ENCODE data around the gene ANXA3.
"Not testable (repeated sequence)": the region's sequence is repeated elsewhere in the genome, so short reads cannot be mapped to it uniquely, and the experiment has no call there.

The ANXA3 gene

DNA sequence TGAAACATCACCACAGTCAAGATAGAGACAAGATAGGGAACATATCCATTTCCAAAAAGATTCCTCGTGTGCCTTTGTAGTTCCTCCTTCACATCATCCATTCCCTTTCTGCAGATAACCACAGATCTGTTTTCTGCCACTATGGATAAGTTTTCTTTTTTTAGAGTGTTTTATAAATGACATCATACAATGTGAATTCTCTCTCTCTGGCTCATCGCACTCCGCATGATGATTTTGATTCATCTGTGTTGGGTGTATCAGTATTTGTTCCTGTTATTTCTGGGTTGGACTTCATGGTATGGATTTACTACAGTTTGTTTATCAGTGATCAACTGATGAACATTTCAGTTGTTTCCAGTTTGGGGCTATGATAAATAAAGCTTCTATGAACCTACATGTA lies 23.2 kb upstream of the ANXA3 start:
- no peak overlapping the region for H3K4me3 Mint-ChIP-seq
- no peak overlapping the region for H3K27ac Mint-ChIP-seq
- H3K27me3 Mint-ChIP-seq: no peaks in the 10 kb centered on the region
- no peaks in the 10 kb centered on the region for H3K36me3 Mint-ChIP-seq
- no peaks in the 10 kb centered on the region for H3K4me1 Mint-ChIP-seq (ENCODE audit: low read depth)
- no peaks in the 10 kb centered on the region for H3K9me3 Mint-ChIP-seq (ENCODE audit: low read depth)

- no peaks in the 10 kb centered on the region for H3K4me1 Mint-ChIP-seq (ENCODE audit: low read depth)
- H3K27me3 Mint-ChIP-seq: no peaks in the 10 kb centered on the region
- no peaks in the 10 kb centered on the region for H3K36me3 Mint-ChIP-seq
- H3K27ac Mint-ChIP-seq: no peak overlapping the region
- H3K4me3 Mint-ChIP-seq: no peak overlapping the region
- no peaks in the 10 kb centered on the region for H3K9me3 Mint-ChIP-seq (ENCODE audit: low read depth)
Measured at GRCh38 chr4:78529569-78530209, 21.9 kb upstream of the ANXA3 start.

DNA sequence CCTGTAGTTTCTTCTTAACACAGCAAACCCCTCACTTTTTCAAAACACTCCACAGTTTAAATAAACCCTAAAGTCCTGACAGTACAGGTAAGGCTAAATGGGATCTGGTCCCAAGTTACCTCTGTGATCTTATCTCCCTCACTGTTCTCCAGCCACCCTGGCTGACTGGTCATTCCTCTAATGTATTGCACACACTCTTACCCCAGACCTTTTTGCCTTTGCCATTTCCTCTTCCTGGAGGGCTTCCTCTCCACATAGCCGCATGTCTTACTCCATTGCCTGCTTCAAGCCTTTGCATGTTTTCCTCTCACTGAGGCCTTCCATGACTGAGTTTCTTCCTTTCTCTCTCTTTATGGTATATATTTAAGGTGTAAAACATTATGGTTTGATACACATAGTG lies 19.5 kb upstream of the ANXA3 start:
- Mint-ChIP-seq H3K9me3 (ENCODE audit: low read depth) (no peaks in the 10 kb centered on the region), H3K27ac (no peak overlapping the region), H3K36me3 (no peaks in the 10 kb centered on the region), H3K4me1 (ENCODE audit: low read depth) (no peaks in the 10 kb centered on the region), H3K27me3 (no peaks in the 10 kb centered on the region), H3K4me3 (no peak overlapping the region)

DNA sequence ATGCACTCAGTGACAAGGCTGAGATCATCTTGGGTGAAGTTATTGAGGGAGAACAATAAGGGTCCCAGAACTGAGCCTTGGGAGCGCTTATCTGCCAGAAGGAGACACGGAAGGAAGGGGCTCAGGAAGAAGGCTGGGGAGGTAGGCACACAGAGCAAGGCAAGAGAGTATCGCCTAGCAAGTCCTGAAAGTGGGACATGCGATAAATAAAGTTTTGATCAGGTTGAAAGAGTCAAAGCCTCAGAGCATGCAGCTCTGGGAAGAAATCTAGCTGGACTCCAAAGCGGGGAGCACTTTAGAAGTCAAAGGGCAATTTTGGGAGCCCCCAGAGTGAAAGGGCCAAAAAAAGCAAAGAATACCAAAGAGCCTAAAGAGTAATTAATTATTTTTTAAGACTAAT lies 17.7 kb upstream of the ANXA3 start:
- Mint-ChIP-seq H3K4me1 (ENCODE audit: low read depth) (no peaks in the 10 kb centered on the region), H3K27ac (no peak overlapping the region), H3K36me3 (no peaks in the 10 kb centered on the region), H3K4me3 (no peak overlapping the region), H3K9me3 (ENCODE audit: low read depth) (no peaks in the 10 kb centered on the region), H3K27me3 (peaks cover 1% of the 10 kb centered on the region)

GRCh38 chr4:78534286-78534955 lies 17.1 kb upstream of the ANXA3 start:
- peaks cover 1% of the 10 kb centered on the region for H3K27me3 Mint-ChIP-seq
- no peaks in the 10 kb centered on the region for H3K9me3 Mint-ChIP-seq (ENCODE audit: low read depth)
- H3K27ac Mint-ChIP-seq: no peak overlapping the region
- no peaks in the 10 kb centered on the region for H3K4me1 Mint-ChIP-seq (ENCODE audit: low read depth)
- H3K36me3 Mint-ChIP-seq: no peaks in the 10 kb centered on the region
- H3K4me3 Mint-ChIP-seq: no peak overlapping the region

DNA sequence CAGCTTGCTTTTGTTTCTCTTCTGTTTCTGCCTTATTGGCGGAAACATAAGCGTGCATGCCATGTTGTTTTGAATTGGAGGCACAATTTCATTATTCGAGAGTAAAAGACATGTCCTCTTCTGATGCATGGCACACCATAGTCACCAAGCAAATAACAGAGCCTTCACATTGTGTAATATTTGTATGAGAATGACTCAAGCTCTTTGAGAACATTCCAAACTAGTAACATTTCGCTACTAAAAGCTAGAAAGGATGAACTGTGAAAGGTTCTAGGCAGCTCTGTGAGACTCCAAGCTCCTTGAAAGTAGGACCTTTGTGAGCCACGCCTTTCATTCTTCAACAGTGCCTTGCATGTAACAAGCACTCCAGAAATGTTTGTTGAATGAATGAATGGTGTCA lies 9.2 kb upstream of the ANXA3 start:
- Mint-ChIP-seq H3K4me3 (no peak overlapping the region), H3K27me3 (peaks cover 5% of the 10 kb centered on the region), H3K4me1 (ENCODE audit: low read depth) (no peaks in the 10 kb centered on the region), H3K36me3 (no peaks in the 10 kb centered on the region), H3K9me3 (ENCODE audit: low read depth) (no peaks in the 10 kb centered on the region), H3K27ac (no peak overlapping the region)

DNA sequence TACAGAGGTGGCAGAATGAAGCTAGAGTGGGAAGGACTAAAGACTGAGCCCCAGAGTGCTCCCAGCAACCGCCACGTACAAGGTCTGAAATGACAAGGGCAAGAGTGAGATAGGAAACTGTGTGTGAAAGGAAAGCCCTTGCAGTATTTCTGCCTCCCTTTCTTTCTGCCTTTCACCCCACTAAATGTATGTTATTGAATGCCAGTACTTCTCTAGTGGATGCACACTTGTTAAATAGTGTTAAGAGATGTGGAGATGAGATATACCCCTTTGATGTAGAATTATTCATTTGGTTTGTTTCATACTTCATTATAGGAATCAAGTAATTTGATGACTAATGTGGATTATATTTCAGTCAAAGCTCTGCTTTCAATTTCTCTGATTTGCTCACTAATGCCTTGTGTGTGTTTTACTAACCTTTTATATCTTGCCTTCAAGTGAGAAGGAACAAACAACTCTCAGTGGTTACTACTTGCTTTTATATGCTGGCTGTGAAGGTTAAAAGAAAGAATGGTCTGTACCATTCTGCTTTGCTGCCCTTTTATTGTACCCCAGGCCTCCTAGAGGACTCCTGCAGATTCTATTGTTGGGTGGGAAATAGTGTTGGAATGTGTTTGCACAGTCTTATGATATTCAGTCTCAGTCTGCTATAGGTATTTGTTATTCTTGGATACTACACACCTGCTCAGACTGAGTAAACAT lies 8.0 kb upstream of the ANXA3 start:
- peaks cover 4% of the 10 kb centered on the region for H3K27me3 Mint-ChIP-seq
- H3K36me3 Mint-ChIP-seq: no peaks in the 10 kb centered on the region
- no peak overlapping the region for H3K4me3 Mint-ChIP-seq
- no peaks in the 10 kb centered on the region for H3K9me3 Mint-ChIP-seq (ENCODE audit: low read depth)
- H3K4me1 Mint-ChIP-seq (ENCODE audit: low read depth): no peaks in the 10 kb centered on the region
- no peak overlapping the region for H3K27ac Mint-ChIP-seq

DNA sequence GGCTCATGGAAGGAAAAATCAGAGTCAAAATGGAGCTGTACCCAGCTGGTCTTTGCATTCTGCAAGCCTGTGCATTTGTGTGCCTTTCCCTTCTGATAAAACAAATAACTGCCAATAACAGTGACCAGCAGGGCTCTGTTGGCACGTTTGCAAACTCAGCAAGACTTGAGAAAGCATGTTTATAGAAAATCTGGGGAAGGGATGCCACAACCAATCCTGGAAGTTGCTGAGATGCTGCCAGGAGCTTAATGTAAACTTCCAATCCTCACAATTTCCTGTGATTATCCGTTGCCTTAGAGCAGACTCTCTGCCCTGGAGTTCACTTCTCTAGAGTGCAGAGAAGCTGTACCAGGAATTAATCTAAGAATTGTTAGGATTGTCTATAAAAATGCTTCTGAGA lies 6.9 kb upstream of the ANXA3 start:
- no peaks in the 10 kb centered on the region for H3K9me3 Mint-ChIP-seq (ENCODE audit: low read depth)
- H3K4me1 Mint-ChIP-seq (ENCODE audit: low read depth): no peaks in the 10 kb centered on the region
- H3K36me3 Mint-ChIP-seq: no peaks in the 10 kb centered on the region
- no peak overlapping the region for H3K27ac Mint-ChIP-seq
- H3K4me3 Mint-ChIP-seq: no peak overlapping the region
- peaks cover 5% of the 10 kb centered on the region for H3K27me3 Mint-ChIP-seq

DNA sequence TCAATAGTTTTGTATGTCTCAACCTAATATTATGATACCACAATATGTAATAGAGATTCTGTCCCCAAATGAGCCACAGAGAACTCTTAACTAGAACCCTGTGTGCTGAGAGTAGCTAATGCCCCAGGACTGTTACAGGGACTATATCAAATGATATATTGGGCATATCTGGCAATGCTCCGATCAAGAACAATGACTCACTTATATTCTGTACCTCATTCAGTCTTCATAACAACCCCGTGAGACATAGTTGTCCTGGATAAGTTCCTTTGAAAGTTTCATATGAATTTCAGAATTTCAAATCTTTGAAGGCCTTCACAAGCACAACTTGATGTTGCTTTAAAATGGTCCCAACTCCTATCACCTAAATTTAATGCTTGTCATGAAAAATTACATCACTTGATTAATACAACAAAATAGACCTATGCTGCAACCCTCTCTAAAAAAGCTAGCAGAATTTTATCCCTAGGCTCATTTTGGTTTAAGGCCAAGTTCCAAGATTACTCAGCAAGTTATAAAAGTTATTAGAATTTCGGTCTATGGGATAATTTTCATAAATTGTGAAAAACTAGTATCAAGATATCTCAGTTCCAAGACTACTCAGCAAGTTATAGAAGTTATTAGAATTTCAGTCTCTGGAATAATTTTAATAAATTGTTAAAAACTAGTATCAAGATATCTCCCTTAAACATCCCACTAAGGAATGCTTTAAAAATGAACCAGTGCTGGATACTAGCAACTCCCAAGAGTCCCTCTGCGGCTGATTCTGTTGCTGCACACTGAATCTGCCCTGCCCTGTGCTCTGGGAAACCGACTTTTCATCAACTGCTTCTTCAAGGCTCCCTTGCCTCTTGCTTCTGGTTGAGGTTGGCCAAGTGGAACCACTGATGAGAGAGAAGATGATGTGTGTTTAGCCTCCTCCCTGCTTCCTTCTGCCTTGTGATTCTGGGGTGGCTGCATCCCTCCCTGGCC lies 6.0 kb upstream of the ANXA3 start:
- H3K36me3 Mint-ChIP-seq: no peaks in the 10 kb centered on the region
- no peak overlapping the region for H3K4me3 Mint-ChIP-seq
- H3K27me3 Mint-ChIP-seq: peaks cover 11% of the 10 kb centered on the region
- H3K9me3 Mint-ChIP-seq (ENCODE audit: low read depth): no peaks in the 10 kb centered on the region
- no peak overlapping the region for H3K27ac Mint-ChIP-seq
- no peaks in the 10 kb centered on the region for H3K4me1 Mint-ChIP-seq (ENCODE audit: low read depth)

GRCh38 chr4:78547899-78548298 lies 3.7 kb upstream of the ANXA3 start:
- not testable (repeated sequence) for H3K4me3 Mint-ChIP-seq; H3K36me3 Mint-ChIP-seq; H3K9me3 Mint-ChIP-seq (ENCODE audit: low read depth); H3K27ac Mint-ChIP-seq
- H3K4me1 Mint-ChIP-seq (ENCODE audit: low read depth): peaks cover 11% of the 10 kb centered on the region
- H3K27me3 Mint-ChIP-seq: peaks cover 23% of the 10 kb centered on the region

GRCh38 chr4:78548889-78549288 lies 2.7 kb upstream of the ANXA3 start:
- H3K27me3 Mint-ChIP-seq: peaks cover 25% of the 10 kb centered on the region
- H3K27ac Mint-ChIP-seq; H3K9me3 Mint-ChIP-seq (ENCODE audit: low read depth); H3K36me3 Mint-ChIP-seq; H3K4me3 Mint-ChIP-seq: not testable (repeated sequence)
- peaks cover 12% of the 10 kb centered on the region for H3K4me1 Mint-ChIP-seq (ENCODE audit: low read depth)

DNA sequence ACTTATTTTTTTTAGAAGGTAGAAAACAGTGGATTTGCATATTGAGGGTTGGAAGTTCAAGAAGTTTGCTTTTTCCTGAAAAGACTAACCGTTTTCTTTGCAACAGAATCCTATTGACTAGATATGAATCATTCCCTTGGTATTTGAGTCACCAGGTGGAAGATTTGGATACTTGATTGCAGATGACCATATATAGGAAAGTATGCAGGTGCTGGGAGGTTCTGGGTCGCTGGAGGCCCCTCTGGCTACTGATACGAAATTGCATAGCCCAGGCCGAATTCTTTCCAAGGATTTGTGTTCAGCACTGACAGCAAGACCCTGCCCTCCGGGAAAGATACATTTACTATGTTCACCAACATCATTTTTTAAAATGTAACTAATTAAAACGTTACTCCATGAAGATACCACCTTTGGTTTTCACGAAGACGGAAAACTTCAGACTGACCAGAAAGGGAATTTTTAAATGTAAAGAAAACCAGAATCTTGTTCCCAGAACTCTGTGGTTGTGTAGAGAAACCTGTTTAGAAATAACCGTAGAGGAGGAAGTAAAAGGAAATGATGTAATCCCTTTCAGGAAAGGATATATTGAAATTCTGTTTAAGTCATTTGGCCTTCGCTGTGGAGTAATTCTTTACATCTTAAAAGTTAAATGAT lies 946 bp downstream of the ANXA3 start:
- Mint-ChIP-seq H3K27me3 (peaks cover 30% of the 10 kb centered on the region), H3K27ac (no peak overlapping the region), H3K36me3 (no peaks in the 10 kb centered on the region), H3K4me1 (ENCODE audit: low read depth) (peaks cover 12% of the 10 kb centered on the region), H3K4me3 (peak overlapping the region; percentile 40), H3K9me3 (ENCODE audit: low read depth) (no peaks in the 10 kb centered on the region)

DNA sequence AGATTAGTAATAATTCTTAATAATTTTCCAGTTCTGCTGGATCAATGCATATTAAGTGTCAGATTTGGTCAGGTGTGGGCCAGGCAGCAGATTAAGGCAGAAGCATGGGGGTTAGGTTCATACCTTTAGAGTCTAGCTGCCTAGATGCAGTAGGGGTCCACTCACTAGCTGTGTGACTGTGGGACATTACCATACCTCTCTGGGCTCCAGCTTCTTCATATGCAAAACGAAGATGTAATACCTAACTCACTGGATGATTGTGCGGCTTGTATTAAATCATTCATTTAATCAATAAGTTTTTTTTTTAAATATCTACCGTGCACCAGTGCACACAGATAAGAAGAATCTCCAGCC lies 1.4 kb downstream of the ANXA3 start:
- Mint-ChIP-seq H3K9me3 (ENCODE audit: low read depth) (no peaks in the 10 kb centered on the region), H3K27me3 (peaks cover 30% of the 10 kb centered on the region), H3K27ac (no peak overlapping the region), H3K4me1 (ENCODE audit: low read depth) (peaks cover 12% of the 10 kb centered on the region), H3K36me3 (no peaks in the 10 kb centered on the region), H3K4me3 (no peak overlapping the region)

DNA sequence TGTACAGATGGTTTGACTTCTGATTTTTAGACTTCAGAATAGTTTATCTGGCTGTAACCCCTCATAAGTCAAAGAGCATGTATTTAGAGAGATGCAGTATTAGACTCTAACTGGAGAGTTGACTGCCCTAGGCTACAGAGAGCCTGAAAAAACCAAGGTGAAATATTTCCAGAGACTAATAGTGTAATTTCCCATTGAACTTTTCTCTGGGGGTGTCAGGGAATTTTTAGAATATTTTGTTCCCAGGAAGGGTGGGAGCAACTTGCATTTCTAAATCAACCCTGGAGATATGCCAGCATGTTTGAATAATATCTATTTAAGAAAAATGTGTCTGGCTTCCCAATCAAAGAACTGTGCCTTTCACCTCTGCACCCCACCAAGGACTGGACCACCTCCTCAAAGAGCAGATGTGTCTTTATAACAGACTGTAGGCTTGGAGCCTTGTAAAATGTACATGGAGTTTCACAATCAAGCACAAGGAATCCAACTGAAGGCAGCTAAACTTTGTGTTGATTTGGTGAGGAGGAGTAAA lies 2.0 kb downstream of the ANXA3 start:
- Mint-ChIP-seq H3K4me1 (ENCODE audit: low read depth) (peaks cover 12% of the 10 kb centered on the region), H3K27ac (no peak overlapping the region), H3K9me3 (ENCODE audit: low read depth) (no peaks in the 10 kb centered on the region), H3K4me3 (no peak overlapping the region), H3K36me3 (no peaks in the 10 kb centered on the region), H3K27me3 (peaks cover 30% of the 10 kb centered on the region)

Measured in activated naive CD8-positive, alpha-beta T cell (primary cell).